LHCN-M2 (cell line): ENCODE measurements around the gene B9D2. TPM values are rescaled to one million over a fixed set of nuclear protein-coding genes. Genes with fewer than 3 reads are reported as not detected.
"Not testable (repeated sequence)": the region's sequence is repeated elsewhere in the genome, so short reads cannot be mapped to it uniquely, and the experiment has no call there.

Source experiments
- DNase-seq: peaks from one replicate; pipeline ENCODE4 v3.0.0-alpha.2; 2012; ENCODE audit warnings: low read depth
- total RNA-seq: library from RNA; depleted of rRNA; stranded (reverse); fragments of >200 nt; gene quantifications from 2 replicates; pipeline ENCODE4 v1.2.3, GENCODE V29; 2014

Gene B9D2
- total RNA-seq, 1 experiment from 2014 or later = 5.3 TPM

- no peak for DNase-seq
These were observed 8.9 kb downstream of the B9D2 start for GRCh38 chr19:41355035-41355434.

DNA sequence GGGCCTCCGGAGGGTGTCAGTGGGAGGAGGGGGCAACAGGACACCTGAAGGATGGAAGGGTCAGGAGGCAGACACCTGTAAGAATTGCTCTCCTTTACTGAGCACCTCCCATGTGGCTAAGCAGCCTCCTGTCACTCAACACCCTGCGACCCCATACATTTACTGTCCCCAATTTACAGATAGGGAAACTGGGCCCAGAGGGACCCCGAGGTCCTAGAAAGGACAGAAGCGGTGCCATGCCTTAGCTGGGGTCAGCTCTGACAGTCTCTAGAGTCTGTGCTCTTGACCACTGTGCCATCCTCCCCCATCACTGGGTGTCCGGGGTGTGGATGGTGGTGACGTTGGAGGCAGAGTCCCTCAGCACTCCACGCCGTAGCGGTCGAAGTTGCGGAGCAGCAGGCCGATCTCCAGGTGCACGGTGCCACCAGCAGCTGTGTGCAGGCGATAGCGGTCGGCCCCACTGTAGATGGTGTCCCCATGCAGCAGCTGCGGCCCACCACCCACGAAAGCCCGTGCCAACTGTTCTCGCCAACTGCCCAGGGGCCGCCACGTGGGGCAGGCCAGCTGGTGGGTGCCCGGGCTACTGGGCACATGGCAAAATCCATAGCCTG is 9.5 kb downstream of the B9D2 start:
- no peak for DNase-seq

GRCh38 chr19:41353466-41354342 is 10.2 kb downstream of the B9D2 start, which contains the start of gene TGFB1:
Gene TGFB1, minus strand, starts transcription at chr19:41353922. Its CDS starts 878 bp downstream, at chr19:41353044.
- DNase-seq = peak; percentile 78

GRCh38 chr19:41352609-41353465 is 11.1 kb downstream of the B9D2 start:
- peak; percentile 46 for DNase-seq

DNA sequence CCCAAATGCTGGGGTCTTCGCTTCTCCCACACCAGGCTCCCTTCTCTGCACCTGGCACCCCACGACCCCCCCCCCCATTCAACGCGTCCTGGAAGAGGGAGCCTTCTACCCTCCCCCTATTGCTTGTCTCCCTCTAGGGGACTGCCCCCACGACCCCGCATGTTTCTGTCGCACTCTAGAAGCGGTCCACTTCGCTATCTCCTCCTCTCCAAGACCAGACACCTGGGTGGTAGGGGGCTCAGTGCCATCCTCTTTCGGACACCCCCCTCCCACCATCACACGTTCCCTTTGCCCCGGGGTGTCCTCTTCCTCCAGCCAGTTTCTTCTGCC is 11.7 kb downstream of the B9D2 start:
- DNase-seq = no peak

DNA sequence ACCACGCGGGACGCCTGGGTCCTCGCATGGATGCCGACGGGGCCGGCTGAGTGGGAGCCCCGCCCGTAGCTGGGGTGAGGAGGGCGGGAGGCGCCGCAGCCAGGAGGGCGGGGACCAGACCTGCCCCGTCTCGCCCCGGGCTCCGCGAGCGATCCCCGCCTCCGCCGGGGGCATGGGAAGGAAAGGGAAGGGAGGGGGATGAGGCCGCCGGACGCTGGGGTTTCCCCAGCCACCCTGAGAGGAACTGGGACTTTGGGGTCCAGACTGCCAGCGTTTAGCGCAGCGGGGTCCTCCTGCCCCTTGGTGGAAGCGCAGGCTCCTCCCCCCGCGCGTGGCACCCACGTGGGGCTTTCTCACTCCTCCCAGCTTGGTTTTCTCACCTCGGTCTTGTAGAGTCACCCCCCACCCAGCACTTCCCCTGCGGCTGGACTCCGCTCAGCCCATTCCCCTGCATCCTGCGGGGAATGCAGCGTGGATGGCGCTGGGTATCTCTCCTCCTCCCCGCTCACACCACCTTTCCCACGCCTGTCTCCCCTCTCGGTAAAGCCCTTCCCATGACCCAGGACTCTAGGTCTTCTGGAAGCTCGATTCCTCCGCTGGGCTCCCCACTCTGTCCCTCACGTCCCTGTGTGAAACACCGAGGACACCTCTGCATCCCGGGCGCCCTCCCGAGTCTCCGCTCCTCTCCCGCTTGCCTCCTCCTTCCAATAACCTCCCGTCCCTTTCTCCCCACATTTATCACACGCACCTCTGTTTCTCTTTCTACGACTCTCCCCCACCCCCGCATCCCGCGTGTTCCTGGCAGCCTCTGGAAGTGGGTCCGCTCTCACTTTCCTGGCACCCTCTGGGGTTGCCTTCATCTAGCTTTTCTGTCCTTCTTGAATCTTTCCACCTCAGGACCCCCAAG is 12.4 kb downstream of the B9D2 start:
- no peak for DNase-seq

DNA sequence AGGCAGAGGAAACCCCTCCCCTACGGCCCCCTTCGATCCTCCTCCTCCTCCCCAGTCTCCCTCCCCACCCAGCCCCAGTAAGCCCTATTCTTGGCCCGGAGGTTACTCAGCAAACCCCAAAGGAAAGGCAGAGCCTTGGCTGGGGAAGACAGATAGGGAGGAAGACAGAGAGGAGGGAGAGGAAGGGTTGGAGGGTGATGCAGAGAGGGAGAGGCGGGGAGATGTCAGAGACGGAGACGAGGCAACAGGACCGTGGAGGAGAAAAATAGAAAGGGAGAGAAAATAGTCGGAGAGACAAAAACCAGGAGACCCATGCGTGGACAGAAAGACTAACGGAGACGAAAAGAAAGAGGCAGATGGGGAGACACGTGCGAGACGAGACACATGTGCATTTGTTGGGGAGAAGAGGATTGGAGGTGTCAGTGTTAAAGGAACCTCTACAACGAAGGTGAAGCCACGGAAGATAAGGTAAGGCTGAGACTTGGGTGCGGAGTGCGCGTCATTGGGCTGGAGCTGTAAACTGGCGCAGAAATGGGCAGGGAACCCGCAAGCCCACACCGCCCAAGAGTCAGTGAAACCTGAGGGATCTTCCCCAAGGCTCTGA is 13.1 kb downstream of the B9D2 start:
- DNase-seq = no peak

DNA sequence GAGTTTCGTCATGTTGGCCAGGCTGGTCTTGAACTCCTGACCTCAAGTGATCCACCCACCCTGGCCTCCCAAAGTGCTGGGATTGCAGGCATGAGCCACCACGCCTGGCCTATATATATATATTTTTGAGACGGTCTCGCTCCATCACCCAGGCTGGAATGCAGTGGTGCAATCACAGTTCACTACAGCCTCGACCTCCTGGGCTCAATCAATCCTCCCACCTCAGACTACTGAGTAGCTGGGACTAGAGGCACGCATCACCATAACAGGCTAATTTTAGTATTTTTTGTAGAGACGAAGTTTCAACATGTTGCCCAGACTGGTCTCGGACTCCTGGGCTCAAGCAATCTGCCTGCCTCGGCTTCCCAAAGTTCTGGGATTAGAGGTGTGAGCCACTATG is 17.0 kb downstream of the B9D2 start:
- not testable (repeated sequence) for DNase-seq

- DNase-seq = no peak
These were observed 19.8 kb downstream of the B9D2 start for GRCh38 chr19:41344162-41344561.

DNA sequence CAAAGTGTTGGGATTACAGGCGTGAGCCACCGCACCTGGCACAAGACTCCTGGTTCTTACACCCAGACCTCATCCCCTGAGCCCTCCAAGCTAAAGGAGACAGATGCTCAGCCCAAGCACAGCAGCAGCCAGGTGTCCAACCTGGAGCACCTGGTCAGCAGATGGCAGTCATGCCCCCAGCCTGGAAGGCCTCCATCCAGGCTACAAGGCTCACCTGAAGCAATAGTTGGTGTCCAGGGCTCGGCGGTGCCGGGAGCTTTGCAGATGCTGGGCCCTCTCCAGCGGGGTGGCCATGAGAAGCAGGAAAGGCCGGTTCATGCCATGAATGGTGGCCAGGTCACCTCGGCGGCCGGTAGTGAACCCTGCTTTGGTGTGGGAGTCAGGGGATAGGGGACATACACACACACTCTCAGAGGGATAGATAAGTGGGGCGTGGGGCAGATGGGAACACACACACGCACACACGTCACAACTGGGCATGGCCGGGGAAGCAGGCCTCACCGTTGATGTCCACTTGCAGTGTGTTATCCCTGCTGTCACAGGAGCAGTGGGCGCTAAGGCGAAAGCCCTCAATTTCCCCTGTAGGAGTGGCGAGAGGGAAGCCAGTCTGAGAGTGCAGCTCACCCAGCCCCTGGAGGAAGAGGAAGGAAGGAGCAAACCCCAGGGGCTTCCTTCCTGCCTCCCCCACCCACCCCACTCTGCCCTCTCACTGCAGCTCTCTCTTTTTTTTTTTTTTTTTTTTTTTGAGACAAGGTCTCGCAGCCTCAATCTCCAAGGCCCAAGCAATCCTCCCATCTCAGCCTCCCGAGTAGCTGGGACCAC is 22.1 kb downstream of the B9D2 start:
- no peak for DNase-seq

DNA sequence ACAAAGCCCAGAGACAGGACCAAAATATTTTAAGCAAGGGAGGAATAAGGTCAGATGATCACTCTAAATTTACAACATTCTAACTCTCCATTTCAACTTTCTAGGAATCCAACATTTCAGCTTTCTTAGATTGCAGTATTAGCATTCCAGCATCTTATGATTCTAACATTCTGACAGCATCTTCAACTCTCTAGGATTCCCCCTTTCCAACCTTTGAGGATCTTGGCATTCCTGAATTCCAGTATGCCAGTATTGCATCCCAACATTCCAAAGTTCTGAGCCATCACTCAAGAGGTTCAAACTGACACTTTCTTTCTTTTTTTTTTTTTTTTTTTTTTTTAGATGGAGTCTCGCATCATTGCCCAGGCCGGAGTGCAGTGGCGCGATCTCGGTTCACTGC is 24.0 kb downstream of the B9D2 start:
- peak; percentile 64 for DNase-seq

DNA sequence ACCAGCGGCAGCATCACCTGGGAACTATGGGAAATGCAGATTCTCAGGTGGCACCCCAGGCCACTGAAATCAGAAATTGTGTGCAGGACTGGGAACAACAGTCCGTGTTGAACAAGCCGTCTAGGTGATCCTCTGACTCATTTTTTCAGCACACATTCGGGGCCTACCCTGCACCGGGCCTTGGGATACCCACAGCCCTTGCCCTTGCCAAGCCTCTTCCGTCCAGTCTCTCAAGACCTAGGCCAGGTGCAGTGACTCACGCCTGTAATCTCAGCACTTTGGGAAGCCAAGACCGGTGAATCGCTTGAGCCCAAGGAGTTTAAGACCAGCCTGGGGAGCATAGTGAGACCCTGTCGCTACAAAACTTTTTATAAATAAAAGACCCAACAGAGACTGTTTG is 28.5 kb downstream of the B9D2 start:
- no peak for DNase-seq

DNA sequence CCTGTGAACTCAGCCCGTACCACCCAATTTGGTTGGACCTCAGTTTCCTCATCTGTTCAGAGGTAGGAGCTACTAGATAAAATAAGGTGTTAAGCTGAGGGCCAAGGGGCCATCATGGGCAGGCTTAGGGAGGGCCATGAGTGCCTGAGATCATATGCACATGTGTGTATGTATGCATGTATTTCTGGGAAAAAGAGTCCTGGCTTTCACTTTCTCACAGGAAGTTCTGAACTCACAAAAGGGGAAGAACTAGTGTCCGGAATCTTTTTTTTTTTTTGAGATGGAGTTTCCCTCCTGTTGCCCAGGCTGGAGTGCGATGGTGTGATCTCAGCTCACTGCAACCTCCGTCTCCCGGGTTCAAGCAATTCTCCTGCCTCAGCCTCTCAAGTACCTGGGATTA is 29.2 kb downstream of the B9D2 start:
- DNase-seq = no peak

- DNase-seq = no peak
These were observed 31.5 kb downstream of the B9D2 start for GRCh38 chr19:41332468-41332867.

- DNase-seq = no peak
These were observed 31.9 kb downstream of the B9D2 start for GRCh38 chr19:41332000-41332399.

GRCh38 chr19:41330946-41331678 is 32.8 kb downstream of the B9D2 start:
- DNase-seq = no peak

DNA sequence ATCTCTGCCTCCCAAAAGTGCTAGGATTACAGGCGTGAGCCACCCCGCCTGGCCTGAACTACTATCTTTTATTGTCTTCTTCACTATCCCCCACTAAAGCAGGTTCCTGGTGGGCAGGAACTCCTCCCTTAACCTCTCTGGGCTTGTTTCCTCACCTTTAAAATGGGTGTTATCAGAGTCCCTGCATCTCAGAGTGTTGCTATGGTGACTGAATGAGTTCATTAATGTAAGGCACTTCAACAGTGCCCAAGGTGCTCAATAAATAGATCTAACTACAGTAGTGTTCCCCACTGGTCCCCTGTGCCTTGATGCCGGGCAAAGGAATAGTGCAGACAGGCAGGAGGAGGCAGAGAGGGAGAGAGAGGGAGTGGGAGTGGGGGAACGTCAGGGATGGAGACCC is 33.5 kb downstream of the B9D2 start:
- DNase-seq = no peak

- DNase-seq = no peak
These were observed 35.1 kb downstream of the B9D2 start for GRCh38 chr19:41328842-41329225.

DNA sequence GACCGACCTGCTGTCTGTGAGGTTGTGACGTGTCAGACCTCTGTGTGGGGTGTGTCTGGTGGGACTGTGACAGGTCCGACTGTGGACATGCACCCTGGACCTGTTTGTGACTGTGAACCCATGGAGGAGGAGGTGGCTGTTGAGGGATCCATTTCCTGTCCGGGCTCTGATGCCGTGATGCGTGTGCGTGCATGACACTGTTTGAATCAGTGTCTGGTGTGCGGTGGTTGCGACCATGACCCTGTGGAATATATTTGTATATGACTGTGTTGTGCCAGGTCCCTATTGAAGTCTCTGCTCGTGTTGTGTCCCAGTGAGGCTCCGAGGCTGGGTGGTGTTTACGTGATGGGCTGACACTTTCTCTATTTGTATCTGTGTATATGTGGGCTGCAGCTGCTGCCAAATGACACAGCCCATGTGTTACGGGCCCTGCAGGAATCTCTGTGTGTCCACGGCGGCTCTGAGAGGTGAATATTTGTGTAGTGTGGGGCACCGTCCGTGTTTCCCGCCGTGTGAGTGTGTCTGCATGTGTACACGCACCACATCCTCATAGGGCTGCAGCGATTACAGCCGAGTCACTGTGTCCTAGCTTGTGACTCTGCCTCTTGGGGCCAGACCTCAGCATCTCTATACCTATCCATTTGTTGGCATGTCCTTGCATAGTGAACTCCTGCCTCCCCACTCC is 35.6 kb downstream of the B9D2 start:
- no peak for DNase-seq
